Erythroblast (primary cell): ENCODE results near the gene SYS1.

Experiments
- GATA1 ChIP-seq: IDR thresholded peaks from 2 replicates; pipeline ENCODE4 v1.6.1; 2011; ENCODE audit warnings: low read depth, mild to moderate bottlenecking, control low read depth, low read length, moderate library complexity
- POLR2A ChIP-seq: IDR thresholded peaks from 2 replicates; pipeline ENCODE4 v1.6.1; 2011; ENCODE audit warnings: mild to moderate bottlenecking, low read length

DNA sequence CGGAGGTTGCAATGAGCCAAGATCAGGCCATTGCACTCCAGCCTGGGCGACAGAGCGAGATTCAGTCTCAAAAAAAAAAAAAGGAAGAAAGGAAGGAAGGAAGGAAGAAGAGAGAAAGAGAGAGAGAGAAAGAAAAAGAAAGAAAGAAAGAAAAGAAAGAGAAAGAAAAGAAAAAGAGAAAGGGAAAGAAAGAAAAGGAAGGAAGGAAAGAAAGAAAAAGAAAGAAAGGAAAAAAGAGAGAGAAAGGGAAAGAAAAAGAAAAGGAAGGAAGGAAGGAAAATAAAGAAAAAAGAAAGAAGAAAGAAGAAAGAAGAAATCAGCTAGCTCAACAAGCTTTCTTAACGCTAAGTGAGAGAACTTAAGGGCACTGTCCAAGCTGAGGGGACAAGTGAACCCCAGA, 47.3 kb upstream of the SYS1 start:
- TF ChIP-seq POLR2A (no peak), GATA1 (no peak)
